CD4-positive, alpha-beta T cell treated with Interleukin-1 beta for 1 hour (primary cell): ENCODE data around the gene ACVRL1.

ENCODE experiments used
- DNase-seq, 2 donors: peaks; one replicate each; pipeline ENCODE4 v3.0.0-alpha.2; 2020 to 2022

The ACVRL1 gene

GRCh38 chr12:51944608-51945233 is 37.4 kb downstream of the ACVRL1 start:
- no peak for DNase-seq

DNA sequence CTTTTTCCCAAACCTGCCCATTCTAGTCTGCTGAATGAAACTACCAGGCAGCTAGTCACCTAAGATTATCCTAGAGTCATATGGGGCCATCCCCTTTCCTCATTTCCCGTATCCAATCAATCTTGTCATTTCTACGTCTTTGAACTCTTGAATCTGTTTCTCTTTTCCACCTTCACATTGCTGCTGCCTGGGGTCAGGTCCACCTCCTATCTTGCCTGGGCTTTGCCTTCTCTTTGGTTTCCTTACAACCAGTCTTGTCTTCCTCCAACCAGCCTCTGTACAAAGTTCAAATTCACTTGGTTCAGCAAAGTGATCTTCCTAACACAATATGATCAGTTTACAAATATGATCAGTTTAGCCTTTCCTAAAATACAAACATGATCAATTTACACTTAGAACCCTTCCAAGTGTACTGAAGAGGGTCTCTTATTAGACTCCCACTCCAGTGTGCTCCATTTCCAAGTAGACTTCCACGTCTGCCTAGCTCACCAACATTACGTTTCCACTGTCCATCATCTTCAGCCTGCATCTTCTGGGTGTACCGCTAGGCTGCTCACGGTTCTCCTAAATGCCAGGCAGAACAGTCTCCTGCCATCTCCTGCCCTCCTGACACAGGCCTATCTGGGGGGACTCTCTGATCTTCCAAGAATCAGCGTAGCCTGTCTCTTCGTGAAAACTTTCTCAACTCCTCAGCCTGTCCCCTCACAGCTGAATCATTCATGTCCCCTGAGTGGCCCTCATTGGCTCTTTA is 40.1 kb downstream of the ACVRL1 start:
- DNase-seq = no peak

DNA sequence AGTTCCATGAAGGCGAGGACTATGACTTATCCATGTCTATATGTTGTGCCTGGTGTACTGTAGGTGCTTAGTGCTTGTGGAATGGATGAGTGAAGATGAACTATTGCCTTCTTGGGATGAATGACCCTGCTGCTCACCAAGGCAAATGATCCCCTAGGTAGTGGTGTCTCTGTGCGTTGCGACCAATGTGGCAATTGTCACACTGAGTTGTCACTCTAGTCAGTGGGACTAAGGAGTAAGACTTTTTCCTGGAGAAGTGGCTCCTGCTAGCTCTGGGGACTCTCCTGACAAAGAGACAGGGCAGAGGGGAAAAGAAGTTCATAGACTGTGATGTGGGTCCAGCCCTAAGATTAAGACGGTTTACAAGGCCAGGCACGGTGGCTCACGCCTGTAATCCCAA is 40.8 kb downstream of the ACVRL1 start:
- DNase-seq = no peak

DNA sequence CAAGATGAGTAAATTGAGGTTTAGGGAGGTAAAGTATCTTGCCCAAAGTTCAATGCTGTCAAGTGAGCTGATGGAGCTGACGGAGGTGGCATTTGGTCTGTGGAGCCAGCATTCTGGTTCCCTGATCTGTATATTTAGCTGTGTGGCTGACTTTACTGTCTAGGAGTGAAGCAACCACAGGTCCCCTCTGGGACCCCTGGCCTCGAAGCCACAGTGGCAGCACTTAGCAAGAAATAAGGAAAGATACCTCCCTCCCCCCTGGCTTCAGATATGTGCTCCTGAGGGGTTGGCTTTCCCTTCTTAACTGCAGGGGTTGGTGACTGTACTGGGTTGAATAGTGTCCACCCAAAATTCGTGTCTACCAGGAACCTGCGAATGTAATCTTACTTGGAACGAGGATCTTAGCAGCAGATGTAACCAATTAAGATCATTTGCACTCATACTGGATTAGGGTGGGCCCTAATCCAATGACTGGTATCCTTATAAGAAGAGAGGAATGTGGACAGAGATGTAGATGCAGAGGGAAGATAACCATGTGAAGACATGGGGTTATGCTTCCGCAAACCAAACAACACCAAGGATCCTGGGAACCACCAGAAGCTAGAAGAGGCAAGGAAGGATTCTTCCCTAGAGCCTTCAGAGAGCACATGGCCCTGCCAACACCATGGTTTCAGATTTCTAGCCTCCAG is 42.2 kb downstream of the ACVRL1 start:
- DNase-seq = no peak

DNA sequence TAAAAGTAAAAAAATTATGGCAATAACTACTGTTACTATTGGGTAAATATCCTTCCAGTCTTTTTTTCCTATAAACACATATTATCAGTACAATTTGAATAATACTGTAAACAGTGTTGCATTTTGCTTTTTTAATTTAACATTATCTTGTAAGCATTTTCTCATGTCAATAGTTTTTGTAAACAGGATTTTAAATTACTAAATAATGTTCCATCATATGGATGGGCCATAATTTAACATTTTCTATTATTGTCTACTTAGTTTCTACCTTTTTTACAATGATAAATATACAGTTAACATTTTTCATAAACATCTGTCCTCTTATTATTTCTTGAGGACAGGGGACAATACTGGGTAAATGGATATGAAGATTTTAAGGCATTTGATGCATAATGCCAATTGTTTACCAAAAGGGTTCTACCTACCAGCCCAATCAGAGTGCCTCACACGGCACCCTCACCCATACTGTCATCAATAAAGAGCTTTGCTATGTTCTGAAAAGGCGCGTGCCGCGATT is 43.4 kb downstream of the ACVRL1 start:
- DNase-seq = no peak

GRCh38 chr12:51951199-51951842 is 44.0 kb downstream of the ACVRL1 start, which contains the start of gene ACVR1B:
ACVR1B (plus strand) TSS chr12:51951699; CDS start chr12:51951744, 45 bp downstream.
- peak; percentile 91 for DNase-seq

GRCh38 chr12:51951843-51952722 is 44.8 kb downstream of the ACVRL1 start:
- peak in 1 of 2 donors; percentile 10 for DNase-seq

- DNase-seq = no peak
Measured at GRCh38 chr12:51953089-51953488, 45.8 kb downstream of the ACVRL1 start.

DNA sequence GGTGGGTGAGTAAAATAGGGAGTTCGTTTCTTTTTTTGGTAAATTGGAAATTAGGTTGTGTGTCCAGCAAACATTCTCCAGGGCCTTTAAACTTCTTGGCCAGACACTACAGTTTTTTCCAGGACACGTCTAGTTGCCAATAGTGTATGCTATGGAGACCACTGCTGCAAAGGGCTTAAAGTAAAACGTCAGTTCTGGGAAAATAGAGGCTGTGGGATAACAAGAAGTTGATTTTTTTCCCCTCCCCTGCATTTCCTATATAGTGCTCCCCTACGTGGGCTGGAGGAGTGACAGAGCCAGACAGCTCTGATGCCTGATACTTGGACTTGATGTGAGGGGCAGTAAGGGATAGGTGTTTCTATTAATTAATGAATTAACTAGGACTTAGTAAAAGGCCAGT is 46.6 kb downstream of the ACVRL1 start:
- no peak for DNase-seq

- no peak for DNase-seq
Measured at GRCh38 chr12:51954561-51955361, 47.5 kb downstream of the ACVRL1 start.

DNA sequence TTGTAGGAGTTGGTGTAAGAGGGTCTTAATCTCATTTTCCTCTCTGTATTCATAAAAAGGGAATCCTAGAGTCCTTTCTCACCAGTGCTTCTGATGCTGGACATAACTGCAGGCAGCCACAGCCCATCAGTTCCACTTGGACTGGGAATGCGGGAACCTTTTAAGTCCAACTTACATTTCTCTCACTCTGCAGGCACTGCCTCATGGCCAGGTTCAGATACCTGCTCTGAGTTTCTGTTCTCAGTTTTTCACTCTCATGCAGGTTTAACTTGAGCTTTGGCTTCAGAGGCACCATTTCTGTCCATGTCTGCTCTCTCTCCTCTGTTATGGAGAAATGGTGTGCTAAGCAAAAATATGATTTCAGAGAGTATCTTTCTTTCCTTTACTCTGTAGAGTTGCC is 48.4 kb downstream of the ACVRL1 start:
- DNase-seq = no peak

DNA sequence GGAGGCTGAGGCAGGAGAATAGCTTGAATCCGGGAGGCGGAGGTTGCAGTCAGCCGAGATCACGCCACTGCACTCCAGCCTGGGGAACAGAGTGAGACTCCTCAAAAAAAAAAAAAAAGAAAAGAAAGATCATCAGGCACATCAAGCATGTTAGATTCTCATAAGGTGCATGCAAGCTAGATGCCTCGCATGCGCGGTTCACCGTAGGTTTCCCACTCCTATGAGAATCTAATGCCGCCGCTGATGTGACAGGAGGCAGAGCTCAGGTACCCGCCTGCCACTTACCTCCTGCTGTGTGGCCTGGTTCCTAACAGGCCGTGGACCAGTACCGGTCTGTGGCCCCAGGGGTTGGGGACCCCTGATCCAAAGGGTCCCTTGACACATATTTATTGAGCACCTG is 51.2 kb downstream of the ACVRL1 start:
- DNase-seq = no peak

DNA sequence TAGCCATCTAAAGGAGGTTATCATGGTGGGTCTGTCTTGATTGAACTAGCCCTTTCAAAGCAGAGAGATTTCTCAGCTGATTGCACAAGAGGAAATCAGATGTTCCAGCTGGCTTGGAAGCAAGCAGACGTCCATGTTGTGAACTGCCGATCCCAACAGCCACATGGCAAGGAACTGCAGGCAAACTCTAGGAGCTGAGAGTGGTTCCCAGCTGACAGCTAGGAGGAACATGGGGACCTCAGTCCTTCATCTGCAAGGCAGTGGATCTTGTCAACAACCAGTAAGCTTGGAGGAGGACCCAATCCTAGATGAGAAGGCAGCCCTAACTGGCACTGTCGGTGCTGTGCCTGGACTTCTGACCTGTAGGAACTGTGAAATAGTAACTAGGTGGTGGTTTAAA is 51.9 kb downstream of the ACVRL1 start:
- no peak for DNase-seq

DNA sequence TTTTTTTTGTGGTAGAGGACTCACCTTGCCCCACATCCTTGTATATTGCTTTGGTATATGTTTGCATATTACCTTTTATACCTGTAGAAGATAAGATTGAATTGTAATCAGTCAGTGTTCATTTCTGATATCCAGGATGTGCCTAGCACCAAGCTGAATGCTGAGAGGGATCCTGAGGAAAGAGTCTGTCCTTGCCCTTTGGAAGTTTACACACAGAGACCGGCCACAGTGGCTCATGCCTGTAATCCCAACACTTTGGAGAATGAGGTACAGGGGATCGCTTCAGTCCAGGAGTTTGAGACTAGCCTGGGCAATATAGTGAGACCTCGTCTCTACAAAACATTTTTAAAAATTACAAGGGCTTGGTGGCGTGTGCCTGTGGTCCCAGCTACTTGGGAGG is 52.6 kb downstream of the ACVRL1 start:
- DNase-seq = no peak

GRCh38 chr12:51960488-51960887 is 53.2 kb downstream of the ACVRL1 start:
- no peak for DNase-seq

GRCh38 chr12:51960890-51961289 is 53.6 kb downstream of the ACVRL1 start:
- no peak for DNase-seq

DNA sequence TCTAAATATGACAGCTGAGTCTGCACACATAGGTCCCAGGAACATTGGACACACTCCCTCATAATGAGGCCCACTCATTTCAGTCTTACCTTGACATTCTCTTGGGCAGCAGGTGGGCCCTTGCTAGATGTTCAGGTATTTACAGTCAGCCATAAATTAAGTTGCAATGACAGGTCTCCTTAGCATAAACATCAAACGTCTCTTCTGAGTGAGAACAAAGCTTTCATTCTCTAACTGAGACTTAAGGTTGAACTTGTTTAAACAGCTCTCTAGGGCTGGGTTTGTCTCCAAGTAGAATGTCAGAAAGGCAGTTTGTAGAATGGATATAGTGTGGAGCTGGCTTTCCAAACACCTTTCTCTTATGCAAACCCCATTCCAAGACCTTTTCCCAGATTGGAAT is 54.5 kb downstream of the ACVRL1 start:
- no peak for DNase-seq

DNA sequence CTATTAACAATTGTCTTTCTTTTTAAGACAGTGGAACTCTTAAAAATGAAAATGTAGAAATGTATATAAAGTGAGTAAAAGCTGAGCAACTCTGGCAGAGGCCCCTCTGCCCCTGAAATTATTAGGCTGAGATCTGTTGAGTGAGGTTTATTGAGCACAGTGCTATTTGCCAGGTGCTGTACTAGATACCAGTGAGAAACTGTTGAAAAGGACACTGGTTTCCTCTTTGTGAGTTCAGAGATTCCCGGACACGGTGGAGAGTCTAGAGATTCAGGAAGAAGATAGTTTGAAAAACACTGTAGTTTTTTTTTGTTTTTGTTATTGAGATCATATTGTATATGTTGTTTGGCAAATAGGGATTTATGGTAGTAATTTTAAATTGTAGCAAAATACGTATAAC is 55.4 kb downstream of the ACVRL1 start:
- no peak for DNase-seq

DNA sequence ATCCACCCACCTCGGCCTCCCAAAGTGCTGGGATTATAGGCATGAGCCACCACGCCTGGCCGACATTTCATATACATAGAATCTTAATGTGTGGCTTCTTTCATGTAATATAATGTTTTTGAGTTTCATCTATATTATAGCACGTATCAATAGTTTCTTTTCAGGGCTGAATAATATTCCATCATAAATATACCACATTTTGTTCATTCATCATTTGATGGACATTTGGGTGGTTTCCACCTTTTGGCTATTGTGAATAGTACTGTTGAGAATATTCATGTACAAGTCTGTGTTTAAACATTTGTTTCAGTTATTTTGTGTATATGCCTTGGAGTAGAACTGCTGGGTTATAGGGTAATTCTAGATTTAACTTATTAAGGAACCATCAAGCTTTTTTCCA is 56.2 kb downstream of the ACVRL1 start:
- DNase-seq = no peak

GRCh38 chr12:51969643-51970042 is 62.3 kb downstream of the ACVRL1 start:
- no peak for DNase-seq

GRCh38 chr12:51970904-51971646 is 63.8 kb downstream of the ACVRL1 start:
- DNase-seq = peak; percentile 36 to 45
